ENCODE results near the gene FADS2. TPM values are rescaled to one million over a fixed set of nuclear protein-coding genes. Genes with fewer than 3 reads are reported as not detected.

The FADS2 gene
- polyA plus RNA-seq, 2 donors: 5.1 to 8.7 TPM

- Histone ChIP-seq H3K36me3 (ENCODE audit: control insufficient read depth in 2 of 2, insufficient read depth in 2 of 2, low read length in 1 of 2) (peaks cover 0 to 13% of the 10 kb centered on the region in 2 donors), H3K27ac (ENCODE audit: low read depth in 2 of 2, low read length in 1 of 2) (no peak overlapping the region), H3K27me3 (ENCODE audit: control insufficient read depth in 1 of 2, insufficient read depth in 2 of 2, low read length in 2 of 2) (no peaks in the 10 kb centered on the region), H3K4me3 (ENCODE audit: low read depth in 1 of 2, low read length in 2 of 2) (no peak overlapping the region), H3K9me3 (ENCODE audit: control insufficient read depth in 2 of 2, insufficient read depth in 1 of 2, low read depth in 1 of 2, low read length in 1 of 2) (no peaks in the 10 kb centered on the region), H3K4me1 (ENCODE audit: control insufficient read depth in 2 of 2, insufficient read depth in 2 of 2, low read length in 1 of 2) (no peaks in the 10 kb centered on the region)
- 90 to 91% methylated on average over 2 of the region's 2 CpGs for WGBS, 2 donors
Observed at GRCh38 chr11:61839742-61840141, 11.6 kb downstream of the FADS2 start.

GRCh38 chr11:61840371-61840770 lies 12.3 kb downstream of the FADS2 start:
- H3K27me3 ChIP-seq (ENCODE audit: control insufficient read depth in 1 of 2, insufficient read depth in 2 of 2, low read length in 2 of 2): no peaks in the 10 kb centered on the region
- peaks cover 0 to 13% of the 10 kb centered on the region in 2 donors for H3K36me3 ChIP-seq (ENCODE audit: control insufficient read depth in 2 of 2, insufficient read depth in 2 of 2, low read length in 1 of 2)
- H3K4me3 ChIP-seq (ENCODE audit: low read depth in 1 of 2, low read length in 2 of 2): no peak overlapping the region
- no peaks in the 10 kb centered on the region for H3K4me1 ChIP-seq (ENCODE audit: control insufficient read depth in 2 of 2, insufficient read depth in 2 of 2, low read length in 1 of 2)
- no peak overlapping the region for H3K27ac ChIP-seq (ENCODE audit: low read depth in 2 of 2, low read length in 1 of 2)
- WGBS, 2 donors: 88 to 89% methylated on average over 7 of the region's 7 CpGs
- H3K9me3 ChIP-seq (ENCODE audit: control insufficient read depth in 2 of 2, insufficient read depth in 1 of 2, low read depth in 1 of 2, low read length in 1 of 2): no peaks in the 10 kb centered on the region

GRCh38 chr11:61841636-61842527 lies 13.8 kb downstream of the FADS2 start:
- no peaks in the 10 kb centered on the region for H3K27me3 ChIP-seq (ENCODE audit: control insufficient read depth in 1 of 2, insufficient read depth in 2 of 2, low read length in 2 of 2)
- H3K4me1 ChIP-seq (ENCODE audit: control insufficient read depth in 2 of 2, insufficient read depth in 2 of 2, low read length in 1 of 2): no peaks in the 10 kb centered on the region
- H3K36me3 ChIP-seq (ENCODE audit: control insufficient read depth in 2 of 2, insufficient read depth in 2 of 2, low read length in 1 of 2): peaks cover 0 to 13% of the 10 kb centered on the region in 2 donors
- 84 to 87% methylated on average over 12 of the region's 12 CpGs for WGBS, 2 donors
- H3K9me3 ChIP-seq (ENCODE audit: control insufficient read depth in 2 of 2, insufficient read depth in 1 of 2, low read depth in 1 of 2, low read length in 1 of 2): no peaks in the 10 kb centered on the region
- H3K27ac ChIP-seq (ENCODE audit: low read depth in 2 of 2, low read length in 1 of 2): no peak overlapping the region
- no peak overlapping the region for H3K4me3 ChIP-seq (ENCODE audit: low read depth in 1 of 2, low read length in 2 of 2)

- H3K4me1 ChIP-seq (ENCODE audit: control insufficient read depth in 2 of 2, insufficient read depth in 2 of 2, low read length in 1 of 2): no peaks in the 10 kb centered on the region
- WGBS, 2 donors: 94 to 96% methylated on average over 7 of the region's 7 CpGs
- H3K27ac ChIP-seq (ENCODE audit: low read depth in 2 of 2, low read length in 1 of 2): no peak overlapping the region
- H3K9me3 ChIP-seq (ENCODE audit: control insufficient read depth in 2 of 2, insufficient read depth in 1 of 2, low read depth in 1 of 2, low read length in 1 of 2): no peaks in the 10 kb centered on the region
- no peak overlapping the region for H3K4me3 ChIP-seq (ENCODE audit: low read depth in 1 of 2, low read length in 2 of 2)
- peaks cover 0 to 13% of the 10 kb centered on the region in 2 donors for H3K36me3 ChIP-seq (ENCODE audit: control insufficient read depth in 2 of 2, insufficient read depth in 2 of 2, low read length in 1 of 2)
- no peaks in the 10 kb centered on the region for H3K27me3 ChIP-seq (ENCODE audit: control insufficient read depth in 1 of 2, insufficient read depth in 2 of 2, low read length in 2 of 2)
Observed at GRCh38 chr11:61842528-61842820, 14.4 kb downstream of the FADS2 start.

GRCh38 chr11:61844909-61845565 lies 16.9 kb downstream of the FADS2 start:
- Histone ChIP-seq H3K9me3 (ENCODE audit: control insufficient read depth in 2 of 2, insufficient read depth in 1 of 2, low read depth in 1 of 2, low read length in 1 of 2) (no peaks in the 10 kb centered on the region), H3K27ac (ENCODE audit: low read depth in 2 of 2, low read length in 1 of 2) (no peak overlapping the region), H3K4me1 (ENCODE audit: control insufficient read depth in 2 of 2, insufficient read depth in 2 of 2, low read length in 1 of 2) (no peaks in the 10 kb centered on the region), H3K4me3 (ENCODE audit: low read depth in 1 of 2, low read length in 2 of 2) (no peak overlapping the region), H3K36me3 (ENCODE audit: control insufficient read depth in 2 of 2, insufficient read depth in 2 of 2, low read length in 1 of 2) (peaks cover 0 to 18% of the 10 kb centered on the region in 2 donors), H3K27me3 (ENCODE audit: control insufficient read depth in 1 of 2, insufficient read depth in 2 of 2, low read length in 2 of 2) (no peaks in the 10 kb centered on the region)
- WGBS, 2 donors: 82 to 83% methylated on average over 16 of the region's 16 CpGs

- Histone ChIP-seq H3K27me3 (ENCODE audit: control insufficient read depth in 1 of 2, insufficient read depth in 2 of 2, low read length in 2 of 2) (no peaks in the 10 kb centered on the region), H3K36me3 (ENCODE audit: control insufficient read depth in 2 of 2, insufficient read depth in 2 of 2, low read length in 1 of 2) (peaks cover 0 to 11% of the 10 kb centered on the region in 2 donors), H3K4me3 (ENCODE audit: low read depth in 1 of 2, low read length in 2 of 2) (no peak overlapping the region), H3K27ac (ENCODE audit: low read depth in 2 of 2, low read length in 1 of 2) (no peak overlapping the region), H3K9me3 (ENCODE audit: control insufficient read depth in 2 of 2, insufficient read depth in 1 of 2, low read depth in 1 of 2, low read length in 1 of 2) (no peaks in the 10 kb centered on the region), H3K4me1 (ENCODE audit: control insufficient read depth in 2 of 2, insufficient read depth in 2 of 2, low read length in 1 of 2) (no peaks in the 10 kb centered on the region)
- 85 to 86% methylated on average over 10 of the region's 10 CpGs for WGBS, 2 donors
Observed at GRCh38 chr11:61846362-61847020, 18.4 kb downstream of the FADS2 start.

GRCh38 chr11:61847914-61848581 lies 19.9 kb downstream of the FADS2 start:
- no peaks in the 10 kb centered on the region for H3K9me3 ChIP-seq (ENCODE audit: control insufficient read depth in 2 of 2, insufficient read depth in 1 of 2, low read depth in 1 of 2, low read length in 1 of 2)
- H3K27me3 ChIP-seq (ENCODE audit: control insufficient read depth in 1 of 2, insufficient read depth in 2 of 2, low read length in 2 of 2): no peaks in the 10 kb centered on the region
- H3K36me3 ChIP-seq (ENCODE audit: control insufficient read depth in 2 of 2, insufficient read depth in 2 of 2, low read length in 1 of 2): peaks cover 0 to 7% of the 10 kb centered on the region in 2 donors
- no peaks in the 10 kb centered on the region for H3K4me1 ChIP-seq (ENCODE audit: control insufficient read depth in 2 of 2, insufficient read depth in 2 of 2, low read length in 1 of 2)
- H3K4me3 ChIP-seq (ENCODE audit: low read depth in 1 of 2, low read length in 2 of 2): no peak overlapping the region
- no peak overlapping the region for H3K27ac ChIP-seq (ENCODE audit: low read depth in 2 of 2, low read length in 1 of 2)
- WGBS, 2 donors: 92 to 94% methylated on average over 18 of the region's 18 CpGs

- H3K4me3 ChIP-seq (ENCODE audit: low read depth in 1 of 2, low read length in 2 of 2): no peak overlapping the region
- no peaks in the 10 kb centered on the region for H3K9me3 ChIP-seq (ENCODE audit: control insufficient read depth in 2 of 2, insufficient read depth in 1 of 2, low read depth in 1 of 2, low read length in 1 of 2)
- H3K4me1 ChIP-seq (ENCODE audit: control insufficient read depth in 2 of 2, insufficient read depth in 2 of 2, low read length in 1 of 2): peaks cover 0 to 2% of the 10 kb centered on the region in 2 donors
- no peak overlapping the region for H3K27ac ChIP-seq (ENCODE audit: low read depth in 2 of 2, low read length in 1 of 2)
- 91 to 92% methylated on average over 9 of the region's 9 CpGs for WGBS, 2 donors
- H3K36me3 ChIP-seq (ENCODE audit: control insufficient read depth in 2 of 2, insufficient read depth in 2 of 2, low read length in 1 of 2): peaks cover 0 to 7% of the 10 kb centered on the region in 2 donors
- no peaks in the 10 kb centered on the region for H3K27me3 ChIP-seq (ENCODE audit: control insufficient read depth in 1 of 2, insufficient read depth in 2 of 2, low read length in 2 of 2)
Observed at GRCh38 chr11:61848631-61849030, 20.5 kb downstream of the FADS2 start.

GRCh38 chr11:61850687-61851086 lies 22.6 kb downstream of the FADS2 start:
- peaks cover 0 to 7% of the 10 kb centered on the region in 2 donors for H3K36me3 ChIP-seq (ENCODE audit: control insufficient read depth in 2 of 2, insufficient read depth in 2 of 2, low read length in 1 of 2)
- H3K27ac ChIP-seq (ENCODE audit: low read depth in 2 of 2, low read length in 1 of 2): no peak overlapping the region
- H3K4me3 ChIP-seq (ENCODE audit: low read depth in 1 of 2, low read length in 2 of 2): no peak overlapping the region
- H3K4me1 ChIP-seq (ENCODE audit: control insufficient read depth in 2 of 2, insufficient read depth in 2 of 2, low read length in 1 of 2): peaks cover 0 to 6% of the 10 kb centered on the region in 2 donors
- H3K27me3 ChIP-seq (ENCODE audit: control insufficient read depth in 1 of 2, insufficient read depth in 2 of 2, low read length in 2 of 2): no peaks in the 10 kb centered on the region
- WGBS, 2 donors: 63 to 68% methylated on average over 7 of the region's 7 CpGs
- H3K9me3 ChIP-seq (ENCODE audit: control insufficient read depth in 2 of 2, insufficient read depth in 1 of 2, low read depth in 1 of 2, low read length in 1 of 2): no peaks in the 10 kb centered on the region

Measured in esophagus (tissue), 2 donors.